GM23248 (cell line): Measurements from ENCODE around the gene ARG1.

Source experiments
- EZH2 ChIP-seq: fragments of 200-600 bp; sonication (generic); IDR thresholded peaks from 2 replicates; pipeline ENCODE4 v1.6.1; 2018; ENCODE audit warnings: antibody characterized with exemption, mild to moderate bottlenecking; ENCODE audit not compliant: insufficient read depth, poor library complexity, severe bottlenecking
- EZH2phosphoT487 ChIP-seq: fragments of 200-600 bp; sonication (generic); IDR thresholded peaks from 2 replicates; pipeline ENCODE4 v1.6.1; 2018; ENCODE audit warnings: antibody characterized with exemption, moderate library complexity, mild to moderate bottlenecking, low read depth; ENCODE audit not compliant: insufficient read depth

- TF ChIP-seq EZH2 (no peak), EZH2phosphoT487 (no peak)
These were observed 8.5 kb downstream of the ARG1 start for GRCh38 chr6:131581523-131581922.
